Left cardiac atrium (tissue), 4 donors: ENCODE measurements around the gene GINS3. TPM values are rescaled to one million over a fixed set of nuclear protein-coding genes. Genes with fewer than 3 reads are reported as not detected.

ENCODE experiments used
- ATAC-seq, 2 donors: fragments of 200-7000 bp; cut with Tn5 transposase; one replicate each; pipeline ENCODE4 v1.9.1; 2020; ENCODE audit warnings: mild to moderate bottlenecking in 2 of 2, moderate library complexity in 2 of 2
- DNase-seq: peaks from one replicate; pipeline ENCODE4 v3.0.0-alpha.2; 2020
- intact Hi-C, 2 donors: fragments of 100-400 bp; cut with DNase I; formaldehyde crosslinking; loops; one replicate each; pipeline versions ENCODE4 v1.14.1 to v1.15.1; 2022 to 2023
- total RNA-seq, 2 donors: library from RNA; stranded (reverse); fragmentation: NEBNext Ultra II Directional; extraction: Animal tissue kit (Norgen Biotek cat#: 25700); gene quantifications; one replicate each; pipeline ENCODE4 v1.2.1, GENCODE V29; 2021
- donor health status: DM: no; HTN: yes; CAD: no.
- donor health status: DM: no; HTN: yes; CAD: no; lungs with severe emphysema.
- donor health status: DM: yes; HTN: yes; CAD: no.
- donor health status: Dilated cardiomyopathy.

GINS3 gene
- total RNA-seq, 2 donors from 2014 or later, result 5.0 to 5.6 TPM

DNA sequence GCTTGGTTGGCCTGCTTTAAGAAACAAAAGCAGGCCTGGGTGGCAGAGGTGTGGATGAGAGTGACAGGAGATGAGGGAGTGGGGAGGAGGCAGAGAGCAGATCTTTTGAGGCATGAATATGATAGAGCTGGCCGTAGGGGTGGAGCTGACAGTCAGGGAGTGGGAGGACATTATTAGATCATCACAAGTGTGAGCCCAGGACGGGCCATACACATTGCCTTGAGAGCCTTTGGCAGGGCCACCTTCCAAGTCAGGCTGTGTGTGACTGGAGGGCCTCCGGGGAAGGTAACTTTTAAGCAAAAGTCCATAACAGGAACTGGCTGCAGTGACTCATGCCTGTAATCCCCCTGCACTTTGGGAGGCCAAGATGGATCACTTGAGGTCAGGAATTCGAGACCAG lies 26.3 kb downstream of the GINS3 start:
- DNase-seq (peak; percentile 76), ATAC-seq (peak; percentile 83 to 89)
- intact Hi-C loops, result loop anchor here in 1 of 2 donors (10.0 kb wide), 1 partner anchor 46 kb away; no protein-coding TSS in a partner anchor

DNA sequence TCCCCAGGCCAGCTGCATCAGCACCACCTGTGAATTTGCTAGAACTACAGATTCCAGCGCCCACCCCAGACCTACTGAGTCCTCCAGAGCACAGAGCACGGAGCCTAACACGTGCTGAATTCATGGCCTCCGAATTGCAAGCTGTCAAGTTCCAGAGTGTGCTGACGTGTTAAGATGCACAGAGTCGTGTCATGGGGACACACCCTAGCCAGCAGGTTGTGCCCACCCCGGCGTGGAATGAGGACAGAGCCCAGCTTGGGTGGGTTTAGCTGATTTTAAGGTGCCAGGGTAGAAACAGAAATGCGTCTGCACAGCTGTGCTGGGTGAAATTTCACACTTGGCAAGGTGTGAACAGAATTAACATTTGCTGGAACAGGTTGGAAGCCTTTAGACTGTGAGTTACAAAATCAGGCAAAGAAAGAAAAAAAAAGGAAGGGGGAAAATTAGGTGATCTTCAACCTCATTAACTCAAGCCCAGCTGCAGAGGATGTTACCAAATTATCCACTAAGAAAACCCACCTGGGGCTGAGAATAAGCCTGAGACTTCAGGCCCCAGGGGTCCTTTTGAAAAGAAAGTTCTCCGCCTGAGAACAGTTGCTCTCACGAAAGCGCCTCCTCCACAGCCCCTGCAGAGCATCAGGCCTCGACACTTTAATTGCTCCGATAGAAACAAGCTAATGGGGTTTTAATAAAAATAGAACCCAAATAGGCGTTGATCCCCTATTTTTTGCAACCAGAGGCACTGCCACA lies 27.1 kb downstream of the GINS3 start:
- intact Hi-C loops, result loop anchor here in 1 of 2 donors (10.0 kb wide), 1 partner anchor 45 kb away; no protein-coding TSS in a partner anchor
- DNase-seq, result no peak
- peak in 1 of 2 donors; percentile 5 for ATAC-seq

DNA sequence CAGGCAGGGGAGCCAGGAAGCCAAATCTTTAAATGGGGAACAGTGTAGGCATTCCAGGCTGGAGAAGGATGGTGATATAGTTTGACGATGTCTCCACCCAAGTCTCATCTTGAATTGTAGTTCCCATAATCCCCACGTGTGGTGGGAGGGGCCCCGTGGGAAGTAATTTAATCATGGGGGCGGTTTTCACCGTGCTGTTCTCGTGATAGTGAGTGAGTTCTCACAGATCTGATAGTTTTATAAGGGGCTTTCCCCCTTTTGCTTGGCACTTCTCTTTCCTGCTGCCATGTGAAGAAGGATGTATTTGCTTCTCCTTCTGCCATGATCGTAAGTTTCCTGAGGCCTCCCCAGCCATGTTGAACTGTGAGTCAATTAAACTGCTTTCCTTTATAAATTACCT lies 28.8 kb downstream of the GINS3 start:
- intact Hi-C loops, result loop anchor here in 1 of 2 donors (5.0 kb wide), 1 partner anchor 84 kb away; no protein-coding TSS in a partner anchor
- DNase-seq (peak; percentile 34), ATAC-seq (no peak)

DNA sequence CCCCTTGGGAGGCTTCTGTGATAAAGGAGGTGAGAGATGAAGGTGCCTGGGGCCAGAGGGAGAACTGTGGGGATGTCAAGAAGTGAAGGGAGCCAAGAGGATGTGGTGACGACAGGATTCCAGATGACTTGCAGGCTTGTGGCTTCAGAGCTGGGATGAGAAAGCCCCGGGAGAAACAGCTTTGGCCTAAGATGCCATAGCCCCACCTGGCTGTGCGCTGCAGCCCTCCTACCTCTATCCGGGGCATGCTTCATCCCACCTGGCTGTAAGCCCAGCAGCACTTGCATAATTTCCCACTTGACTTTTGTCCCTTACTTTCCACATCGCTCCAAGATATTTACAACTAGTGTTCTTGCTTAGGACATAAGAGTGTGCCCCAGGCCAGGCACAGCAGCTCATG lies 29.3 kb downstream of the GINS3 start:
- peak; percentile 13 to 24 for ATAC-seq
- intact Hi-C loops, result loop anchor here in 1 of 2 donors (5.0 kb wide), 1 partner anchor 84 kb away; no protein-coding TSS in a partner anchor
- peak; percentile 47 for DNase-seq

DNA sequence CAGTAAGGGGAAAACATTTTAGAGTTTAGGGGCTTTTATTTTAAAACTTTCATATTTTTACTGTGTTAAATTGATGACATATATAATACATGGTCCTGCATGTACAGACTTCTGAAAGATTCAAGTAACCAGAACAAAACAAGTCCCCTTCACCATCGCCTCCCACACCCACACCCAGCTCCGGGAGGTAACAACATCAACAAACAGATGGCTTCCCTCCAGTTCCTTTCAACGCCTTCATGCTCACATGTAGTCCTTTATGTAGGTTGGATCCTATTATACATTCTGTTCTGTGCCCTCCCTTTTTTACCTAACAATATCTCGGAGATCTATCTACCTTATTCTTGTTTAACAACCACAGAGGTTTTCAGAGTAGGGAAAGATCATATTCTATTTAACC lies 30.5 kb downstream of the GINS3 start:
- ATAC-seq (no peak), DNase-seq (peak; percentile 38)
- intact Hi-C loops, result loop anchor here in 1 of 2 donors (5.0 kb wide), 1 partner anchor 86 kb away; no protein-coding TSS in a partner anchor

DNA sequence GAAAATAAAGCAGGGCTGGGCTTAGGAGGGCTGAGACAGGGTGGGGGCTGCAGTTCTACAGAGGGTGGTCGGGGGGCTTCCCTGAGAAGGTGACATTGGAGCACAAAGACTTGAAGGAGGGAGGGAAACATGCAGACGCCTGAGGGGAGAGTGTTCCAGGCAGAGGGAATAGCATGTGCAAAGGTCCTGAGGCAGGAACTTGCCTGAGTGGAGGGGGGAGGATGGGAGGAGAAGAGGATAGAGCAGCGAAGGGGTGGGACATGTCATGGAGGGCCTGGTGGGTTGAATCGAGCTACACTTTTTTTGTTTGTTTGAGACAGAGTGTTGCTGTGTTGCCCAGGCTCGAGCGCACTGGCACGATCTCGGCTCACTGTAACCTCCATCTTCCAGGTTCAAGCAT lies 33.0 kb downstream of the GINS3 start:
- DNase-seq (no peak), ATAC-seq (no peak)
- intact Hi-C loops, result no loop called here

DNA sequence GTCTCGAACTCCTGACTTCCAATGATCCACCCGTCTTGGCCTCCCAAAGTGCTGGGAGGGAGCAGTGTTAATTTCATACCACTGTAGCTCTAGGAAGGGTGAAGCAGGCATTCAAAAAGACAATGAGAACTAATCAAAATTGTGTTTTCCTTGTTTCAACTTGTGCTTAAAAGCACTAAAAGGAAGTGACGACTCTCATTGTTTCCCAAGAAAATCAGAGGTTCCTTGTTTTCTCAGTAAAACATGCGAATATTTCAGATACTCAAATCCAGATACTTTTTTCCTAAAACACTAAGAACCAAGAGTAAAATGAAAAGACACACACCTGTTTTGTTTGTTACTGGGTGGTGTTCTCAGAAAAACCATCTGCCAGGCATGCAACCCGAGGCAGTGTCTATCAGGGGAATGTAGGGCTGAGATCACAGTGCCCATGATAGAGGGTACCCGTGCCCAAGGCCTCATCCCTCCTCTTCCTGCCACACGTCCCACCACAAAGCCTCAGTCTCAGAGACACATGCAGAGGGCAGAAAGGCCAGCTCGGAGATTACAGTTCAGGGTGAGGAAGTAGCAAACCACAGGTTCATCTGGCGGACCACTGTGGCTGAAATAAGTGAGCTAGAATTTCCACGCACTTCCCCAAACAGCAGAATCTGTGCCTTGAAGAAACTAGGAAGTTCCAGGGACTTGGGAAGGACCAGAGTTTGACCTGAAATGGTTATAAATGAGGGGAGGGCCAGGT lies 33.7 kb downstream of the GINS3 start:
- intact Hi-C loops, result no loop called here
- ATAC-seq, result peak; percentile 14 to 63

DNA sequence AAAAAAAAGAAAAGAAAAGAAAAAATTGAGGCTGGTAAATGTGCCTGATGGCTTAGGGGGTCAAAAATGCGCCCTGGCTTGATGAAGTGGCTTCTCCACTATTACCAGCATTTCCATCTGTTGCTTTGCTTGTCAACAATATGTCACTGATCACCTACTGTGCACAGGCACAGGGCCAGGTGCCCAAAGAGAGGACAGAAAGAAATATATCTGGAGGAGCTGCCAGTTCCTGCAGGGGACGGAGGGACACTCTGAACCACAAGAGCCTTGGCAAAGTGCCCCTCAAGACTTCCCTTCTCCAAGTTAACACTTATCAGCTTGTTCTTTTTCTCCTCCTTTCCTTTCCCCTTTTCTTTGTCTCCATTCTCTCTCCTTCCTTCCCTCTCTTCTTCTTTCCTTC lies 34.7 kb downstream of the GINS3 start:
- intact Hi-C loops, result no loop called here
- DNase-seq (peak; percentile 58), ATAC-seq (peak; percentile 78 to 85)

More for the DNA sequence above, 33.7 kb downstream of the GINS3 start:
- DNase-seq, result no peak

DNA sequence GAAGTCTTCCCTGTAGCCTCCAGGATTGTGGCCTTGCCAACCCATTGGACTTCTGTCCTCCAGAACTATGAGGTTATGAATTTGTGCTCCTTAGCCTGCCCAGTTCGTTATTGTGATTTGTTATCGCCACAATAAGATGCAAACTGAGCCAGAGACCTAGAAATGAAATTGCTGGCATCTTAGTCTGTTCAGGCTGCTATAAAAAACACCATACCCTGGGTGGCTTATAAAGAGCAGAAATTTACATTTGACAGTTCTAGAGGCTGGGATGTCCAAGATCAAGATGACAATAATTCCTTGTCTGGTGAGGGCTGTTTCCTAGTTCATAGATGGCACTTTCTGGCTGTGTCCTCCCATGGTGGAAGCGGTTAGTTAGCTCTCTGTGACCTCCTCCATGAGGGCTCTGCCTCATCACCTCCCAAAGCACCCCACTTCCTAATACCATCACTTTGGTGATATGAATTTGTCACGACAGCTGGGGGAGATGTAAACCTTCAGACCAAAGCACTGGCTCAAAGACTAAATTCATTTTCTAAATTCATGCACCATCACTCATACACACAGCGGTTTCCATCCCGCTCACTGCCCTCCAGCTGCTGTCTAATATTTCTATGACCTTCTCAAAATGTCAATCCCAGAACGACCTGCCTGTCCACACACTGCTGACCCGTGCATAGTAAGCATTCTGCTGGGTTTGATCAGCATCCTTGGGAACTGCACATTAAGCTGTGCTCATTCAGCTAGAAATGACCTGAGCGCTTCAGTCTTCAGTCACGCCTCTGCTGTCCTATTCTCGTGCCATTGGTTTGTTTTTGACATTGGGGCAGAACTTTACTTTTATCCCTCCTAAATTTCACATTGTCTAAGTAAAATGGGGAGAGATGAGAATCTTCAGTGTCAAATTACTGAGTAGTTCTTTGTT lies 36.6 kb downstream of the GINS3 start:
- ATAC-seq, result no peak
- intact Hi-C loops, result no loop called here

DNA sequence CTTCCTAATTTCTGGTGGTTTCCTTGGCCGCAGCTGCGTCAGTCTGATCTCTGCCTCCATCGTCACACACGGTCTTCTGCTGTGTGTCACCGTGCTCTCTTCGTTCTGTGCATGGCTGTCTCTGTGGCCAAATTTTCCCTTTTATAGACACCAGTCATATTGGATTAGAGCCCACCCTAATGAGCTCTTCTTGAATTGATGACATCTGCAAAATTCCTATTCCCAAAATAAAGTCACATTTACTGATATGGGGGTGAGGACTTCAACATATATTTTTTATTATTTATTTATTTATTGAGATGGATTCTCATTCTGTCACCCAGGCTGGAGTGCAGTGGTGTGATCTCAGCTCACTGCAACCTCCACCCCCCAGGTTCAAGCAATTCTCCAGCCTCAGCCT lies 38.4 kb downstream of the GINS3 start:
- ATAC-seq (no peak), DNase-seq (no peak)
- intact Hi-C loops, result no loop called here

More for the DNA sequence above, 36.6 kb downstream of the GINS3 start:
- DNase-seq, result no peak

DNA sequence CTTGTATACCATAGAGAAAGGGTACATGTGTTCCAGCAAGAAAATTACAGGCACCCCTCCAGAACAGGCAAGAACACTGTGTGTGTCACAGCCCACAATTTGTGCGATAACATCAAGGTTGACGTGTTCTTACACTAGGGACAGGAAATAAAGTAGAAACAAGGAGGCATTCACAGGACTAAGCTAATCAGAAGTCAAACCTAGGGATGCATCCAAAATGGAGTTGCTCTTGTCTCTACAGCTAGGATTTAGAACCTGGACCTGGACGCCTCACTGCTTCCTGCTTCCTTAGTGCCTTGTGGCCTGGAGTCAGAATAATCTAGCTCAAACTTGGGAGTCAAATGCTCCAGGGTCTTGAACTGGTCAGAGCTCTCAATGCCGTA lies 41.3 kb downstream of the GINS3 start:
- intact Hi-C loops, result no loop called here
- ATAC-seq, result no peak

DNA sequence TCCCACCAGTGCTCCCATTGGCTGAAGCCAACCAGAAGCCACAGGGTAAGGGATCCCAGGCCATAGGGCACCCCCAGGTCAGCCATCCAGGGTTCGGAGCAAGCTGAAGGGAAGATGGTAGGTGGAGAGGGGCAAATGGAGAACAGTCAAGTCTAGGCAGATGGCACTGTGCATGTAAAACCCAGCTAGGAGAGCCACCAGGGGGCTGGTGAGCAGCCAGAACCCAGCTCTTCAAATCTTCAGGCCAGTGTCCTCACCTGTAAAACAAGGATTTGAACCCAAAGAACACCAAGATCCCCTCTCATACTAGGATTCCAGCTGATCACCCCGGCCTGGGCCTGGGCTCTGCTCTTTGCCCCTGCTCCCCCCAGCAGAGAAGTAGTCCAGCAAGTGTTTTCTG lies 43.5 kb downstream of the GINS3 start:
- ATAC-seq, result no peak
- no peak for DNase-seq
- intact Hi-C loops, result no loop called here

More for the DNA sequence above, 41.3 kb downstream of the GINS3 start:
- no peak for DNase-seq

DNA sequence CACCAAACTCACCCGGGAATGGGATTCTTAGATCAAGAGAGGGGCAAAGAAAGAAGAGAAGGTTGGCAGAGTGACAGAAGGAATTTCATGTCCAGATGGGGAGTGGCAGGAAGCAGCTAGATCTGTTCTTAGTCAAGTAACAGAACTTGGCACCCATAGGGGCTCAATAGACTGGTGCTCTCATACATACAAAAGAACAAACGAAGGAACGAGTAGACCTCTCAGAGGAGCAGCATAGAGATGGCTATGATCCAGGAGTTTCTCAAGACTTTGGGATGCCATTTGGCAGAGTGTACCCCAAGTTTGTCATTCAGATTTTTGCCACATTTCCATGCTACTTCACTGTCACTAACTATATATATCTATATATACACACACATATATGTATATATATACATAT lies 47.9 kb downstream of the GINS3 start:
- intact Hi-C loops, result no loop called here
- ATAC-seq, result no peak
- no peak for DNase-seq

DNA sequence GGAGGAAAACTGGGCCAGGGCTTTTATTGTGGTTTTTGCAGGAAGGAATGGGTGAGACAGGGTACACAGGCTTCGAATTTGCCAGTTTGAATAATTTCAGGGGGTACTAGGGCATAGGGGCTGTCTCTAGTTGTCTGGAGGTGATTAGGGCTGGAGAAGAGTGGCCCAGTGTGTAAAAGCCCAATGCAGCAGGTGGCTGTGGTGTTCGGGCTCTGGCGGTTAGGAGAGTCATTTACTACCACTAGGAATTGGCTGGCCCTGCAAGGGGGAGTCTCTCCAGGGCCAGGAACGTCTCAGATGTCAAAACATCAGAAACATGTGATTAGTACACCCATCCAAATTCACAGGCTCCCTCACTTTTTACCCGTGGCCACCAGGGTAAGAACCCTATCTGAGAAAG lies 50.3 kb downstream of the GINS3 start:
- DNase-seq, result no peak
- intact Hi-C loops, result no loop called here
- peak; percentile 29 to 46 for ATAC-seq

DNA sequence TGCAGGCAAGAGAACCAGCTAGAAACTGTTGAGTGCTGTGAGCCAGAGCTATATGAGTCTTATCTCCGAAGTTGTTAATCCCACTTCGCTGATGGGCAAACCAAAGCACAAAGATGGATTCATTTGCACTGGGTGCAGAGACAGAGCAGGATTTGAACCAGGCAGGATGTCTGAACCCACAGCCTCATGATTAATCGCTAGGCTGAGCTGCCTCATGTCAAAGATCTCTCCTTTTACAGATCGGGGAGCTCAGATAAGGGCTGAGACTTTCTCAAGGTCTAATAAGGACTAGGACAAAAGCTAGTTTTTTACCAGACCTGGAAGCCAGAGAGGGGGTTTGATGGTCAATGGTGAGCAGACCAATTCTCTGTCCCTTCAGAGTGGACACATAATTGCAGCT lies 51.5 kb downstream of the GINS3 start:
- no peak for DNase-seq
- intact Hi-C loops, result no loop called here
- ATAC-seq, result no peak

DNA sequence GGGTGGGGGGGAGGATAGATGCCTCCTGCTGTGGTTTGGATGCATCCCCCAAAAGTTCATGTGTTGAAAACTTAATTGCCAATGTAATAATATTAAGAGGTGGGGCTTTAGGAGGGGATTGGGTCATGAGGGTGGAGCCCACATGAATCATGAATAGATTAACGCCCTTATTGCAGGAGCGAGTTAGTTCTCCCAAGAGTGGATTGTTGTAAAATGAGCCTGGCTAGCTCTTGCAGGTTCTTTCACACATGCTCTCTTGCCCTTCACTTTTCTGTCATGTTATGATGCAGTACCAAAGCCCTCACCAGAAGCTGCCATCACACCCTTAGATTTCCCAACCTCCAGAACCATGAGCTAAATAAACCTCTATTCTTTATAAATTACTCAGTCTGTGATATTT lies 52.0 kb downstream of the GINS3 start:
- intact Hi-C loops, result no loop called here
- no peak for ATAC-seq
- DNase-seq, result no peak

DNA sequence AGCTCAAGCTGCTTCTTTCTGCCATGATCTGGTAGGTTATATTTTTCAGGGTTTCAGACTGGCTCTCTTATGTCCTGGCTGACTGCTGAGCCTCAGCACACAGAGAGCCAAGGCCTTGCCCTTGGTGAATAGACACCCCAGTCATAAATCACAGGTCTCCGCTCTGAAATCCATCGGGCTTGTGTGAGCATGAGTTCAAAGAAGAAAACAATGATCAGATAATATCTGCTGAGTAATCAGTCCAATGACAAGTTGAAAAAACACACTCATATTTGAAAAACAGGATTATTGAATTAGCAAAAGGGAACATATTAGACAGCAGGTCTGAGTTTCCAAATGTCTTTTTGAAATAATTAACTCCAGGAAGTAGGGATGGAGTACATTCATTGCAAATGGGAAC lies 56.6 kb downstream of the GINS3 start:
- ATAC-seq, result no peak
- no peak for DNase-seq
- intact Hi-C loops, result no loop called here

DNA sequence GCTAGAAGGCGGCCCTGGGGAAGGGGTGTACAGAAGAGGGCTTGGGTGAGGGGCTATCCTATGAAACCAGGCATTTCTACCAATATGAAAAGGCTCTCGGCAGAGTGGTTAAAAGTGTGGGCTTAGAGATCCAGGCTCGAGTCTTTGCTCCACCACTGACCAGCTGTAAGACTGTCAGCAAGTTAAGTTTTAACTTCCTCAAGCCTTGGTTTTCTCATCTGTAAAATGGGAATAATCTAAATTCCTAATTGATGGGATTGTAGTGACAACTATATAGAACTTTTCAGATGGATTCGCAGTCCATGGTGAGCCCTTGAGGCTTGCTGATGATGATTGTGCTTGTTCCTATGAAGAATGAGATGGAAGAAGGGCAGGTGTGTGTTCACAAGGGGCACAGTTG lies 57.0 kb downstream of the GINS3 start:
- intact Hi-C loops, result no loop called here
- DNase-seq (no peak), ATAC-seq (no peak)

DNA sequence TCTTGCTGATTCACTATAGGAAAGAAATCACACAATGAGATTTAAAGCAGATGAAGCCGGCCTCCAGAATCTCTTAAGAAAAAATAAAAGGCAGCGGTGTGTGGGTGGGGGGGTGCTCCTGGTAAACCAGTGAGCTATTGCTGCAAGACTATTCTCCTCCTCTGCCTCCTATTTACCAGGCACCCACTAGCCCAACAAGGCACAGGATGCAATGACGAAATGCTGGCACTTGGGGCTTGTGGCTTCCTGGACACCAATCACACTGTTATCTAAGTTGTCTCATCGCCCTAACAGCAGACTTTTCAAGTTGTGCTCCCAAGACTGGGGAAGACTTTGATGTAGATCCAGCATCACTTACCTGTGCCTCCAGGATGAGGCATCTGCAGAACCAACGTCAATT lies 57.5 kb downstream of the GINS3 start:
- intact Hi-C loops, result no loop called here
- DNase-seq (no peak), ATAC-seq (no peak)
